Nephron (organoid): ENCODE measurements around the gene GPR135.

Source experiments
- H3K27ac Mint-ChIP-seq, 3 experiments: 2 replicates each; pipeline ENCODE4 v1.8.0; 2020; ENCODE audit warnings: mixed read lengths in 3 of 3, mild to moderate bottlenecking in 2 of 3, moderate library complexity in 1 of 3
- H3K27me3 Mint-ChIP-seq: 2 replicates; pipeline ENCODE4 v1.8.0; 2021; ENCODE audit warnings: low read depth, mild to moderate bottlenecking, moderate library complexity, mixed read lengths
- H3K36me3 Mint-ChIP-seq: 2 replicates; pipeline ENCODE4 v1.8.0; 2020; ENCODE audit warnings: low read depth, mixed read lengths
- H3K4me1 Mint-ChIP-seq: 2 replicates; pipeline ENCODE4 v1.8.0; 2020; ENCODE audit warnings: mixed read lengths
- H3K4me3 Mint-ChIP-seq, 3 experiments: 2 replicates each; pipeline ENCODE4 v1.8.0; 2020; ENCODE audit warnings: mild to moderate bottlenecking in 3 of 3, mixed read lengths in 3 of 3, moderate library complexity in 2 of 3
- H3K9me3 Mint-ChIP-seq: 2 replicates; pipeline ENCODE4 v1.8.0; 2020; ENCODE audit warnings: mixed read lengths
- TF ChIP-seq, protein P1 (sequence below), 3 experiments: fragments of 200-600 bp; sonication (generic); IDR thresholded peaks; one replicate each; pipeline ENCODE4 v1.5.0; 2021; ENCODE audit warnings: antibody characterized with exemption in 3 of 3; ENCODE audit not compliant: unreplicated experiment in 3 of 3

GPR135 gene, protein sequence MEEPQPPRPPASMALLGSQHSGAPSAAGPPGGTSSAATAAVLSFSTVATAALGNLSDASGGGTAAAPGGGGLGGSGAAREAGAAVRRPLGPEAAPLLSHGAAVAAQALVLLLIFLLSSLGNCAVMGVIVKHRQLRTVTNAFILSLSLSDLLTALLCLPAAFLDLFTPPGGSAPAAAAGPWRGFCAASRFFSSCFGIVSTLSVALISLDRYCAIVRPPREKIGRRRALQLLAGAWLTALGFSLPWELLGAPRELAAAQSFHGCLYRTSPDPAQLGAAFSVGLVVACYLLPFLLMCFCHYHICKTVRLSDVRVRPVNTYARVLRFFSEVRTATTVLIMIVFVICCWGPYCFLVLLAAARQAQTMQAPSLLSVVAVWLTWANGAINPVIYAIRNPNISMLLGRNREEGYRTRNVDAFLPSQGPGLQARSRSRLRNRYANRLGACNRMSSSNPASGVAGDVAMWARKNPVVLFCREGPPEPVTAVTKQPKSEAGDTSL

DNA sequence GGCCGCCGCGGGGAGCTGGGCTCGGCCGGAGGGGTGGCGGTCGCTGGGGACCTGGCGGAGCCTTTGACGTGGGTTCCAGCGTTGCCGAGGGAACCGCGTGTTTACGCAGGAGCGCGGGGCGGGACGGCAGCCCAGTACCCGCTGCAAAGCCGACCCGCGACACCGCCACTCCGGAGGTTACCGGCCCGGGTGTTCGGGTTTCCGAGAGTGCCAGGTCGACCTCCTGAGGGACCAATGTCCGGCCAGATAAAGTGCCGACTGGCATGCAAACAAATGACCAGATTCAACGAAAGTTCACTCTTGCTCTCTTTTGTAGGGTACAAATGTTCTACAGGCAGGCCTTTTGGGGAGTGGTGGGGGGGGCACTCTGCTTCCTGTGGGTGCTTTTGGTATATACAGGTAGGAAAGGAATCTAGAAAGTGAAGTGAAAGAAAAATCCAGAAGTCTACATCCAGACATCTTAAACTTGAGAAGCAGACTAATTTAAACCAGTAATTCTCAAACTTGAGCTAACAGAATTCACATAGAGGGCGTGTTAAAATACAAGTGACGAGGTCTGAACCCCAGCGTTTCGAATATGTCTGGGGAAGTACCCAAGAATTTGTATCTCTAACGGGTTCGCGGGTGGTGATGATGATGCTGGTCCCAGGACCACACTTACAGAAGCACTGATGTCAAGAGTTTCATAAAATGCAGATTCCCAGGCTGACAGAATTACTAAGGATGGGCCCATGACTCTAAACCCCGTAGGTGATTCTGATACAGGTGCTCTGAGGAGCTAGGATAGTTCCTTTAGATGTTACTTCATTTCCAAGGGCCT is at the start of gene GPR135:
GPR135 (minus strand) TSS at position 65 of the 820 bp plus-strand sequence. CDS start 154 bp downstream, outside the sequence.
- Mint-ChIP-seq H3K27me3 (peaks cover 6% of the 10 kb centered on the region), H3K9me3 (no peaks in the 10 kb centered on the region), H3K4me3 (peak within 1 kb of the TSS; percentile 87 to 92 (median 91)), H3K36me3 (peaks cover 9% of the 10 kb centered on the region), H3K4me1 (no peaks in the 10 kb centered on the region), H3K27ac (peak within 1 kb of the TSS in 2 of 3 experiments; percentile 62 to 71)
- TF ChIP-seq, protein P1, sequence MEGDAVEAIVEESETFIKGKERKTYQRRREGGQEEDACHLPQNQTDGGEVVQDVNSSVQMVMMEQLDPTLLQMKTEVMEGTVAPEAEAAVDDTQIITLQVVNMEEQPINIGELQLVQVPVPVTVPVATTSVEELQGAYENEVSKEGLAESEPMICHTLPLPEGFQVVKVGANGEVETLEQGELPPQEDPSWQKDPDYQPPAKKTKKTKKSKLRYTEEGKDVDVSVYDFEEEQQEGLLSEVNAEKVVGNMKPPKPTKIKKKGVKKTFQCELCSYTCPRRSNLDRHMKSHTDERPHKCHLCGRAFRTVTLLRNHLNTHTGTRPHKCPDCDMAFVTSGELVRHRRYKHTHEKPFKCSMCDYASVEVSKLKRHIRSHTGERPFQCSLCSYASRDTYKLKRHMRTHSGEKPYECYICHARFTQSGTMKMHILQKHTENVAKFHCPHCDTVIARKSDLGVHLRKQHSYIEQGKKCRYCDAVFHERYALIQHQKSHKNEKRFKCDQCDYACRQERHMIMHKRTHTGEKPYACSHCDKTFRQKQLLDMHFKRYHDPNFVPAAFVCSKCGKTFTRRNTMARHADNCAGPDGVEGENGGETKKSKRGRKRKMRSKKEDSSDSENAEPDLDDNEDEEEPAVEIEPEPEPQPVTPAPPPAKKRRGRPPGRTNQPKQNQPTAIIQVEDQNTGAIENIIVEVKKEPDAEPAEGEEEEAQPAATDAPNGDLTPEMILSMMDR (IDR thresholded peaks at IDR 0.05; ENCODE audit: unreplicated experiment in 3 of 3) = no peak

DNA sequence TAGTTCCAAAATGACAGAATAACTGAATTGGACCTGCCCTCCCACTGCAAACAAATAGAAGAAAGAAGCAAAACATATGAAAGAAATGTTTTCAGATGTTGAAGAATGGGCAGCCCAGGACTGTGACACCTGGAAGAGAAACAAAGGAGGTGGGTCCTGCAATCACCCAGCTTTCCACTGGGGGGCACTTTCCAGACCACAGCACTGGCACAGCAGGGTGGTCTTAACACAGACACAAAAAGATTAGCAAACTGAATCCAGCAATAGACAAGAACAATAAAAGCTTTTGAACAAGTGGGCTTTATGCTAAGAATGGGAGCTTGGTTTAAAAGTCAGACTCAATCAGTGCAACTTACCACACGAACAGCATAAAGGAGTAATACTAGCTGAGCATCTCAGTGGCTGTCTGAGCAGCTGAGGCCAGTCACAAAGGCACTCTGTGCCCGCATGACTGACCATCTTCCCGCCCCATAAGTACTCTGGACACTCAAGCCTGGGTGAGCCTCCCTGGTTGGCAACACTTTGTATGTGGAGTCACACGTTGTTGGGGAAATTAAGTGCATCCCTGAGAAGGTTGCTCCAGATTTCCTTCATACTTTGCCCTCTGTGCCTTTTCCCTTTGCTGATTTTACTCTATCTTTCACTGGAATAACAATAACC is 46.9 kb upstream of the GPR135 start:
- no peaks in the 10 kb centered on the region for H3K36me3 Mint-ChIP-seq
- no peaks in the 10 kb centered on the region for H3K27me3 Mint-ChIP-seq
- H3K9me3 Mint-ChIP-seq = peaks cover 12% of the 10 kb centered on the region
- peaks cover 14% of the 10 kb centered on the region for H3K4me1 Mint-ChIP-seq
- TF ChIP-seq, protein P1 (IDR thresholded peaks at IDR 0.05; ENCODE audit: unreplicated experiment in 3 of 3) = peak; percentile 46 to 57 (median 50)
- no peak overlapping the region for H3K27ac Mint-ChIP-seq
- H3K4me3 Mint-ChIP-seq = no peak overlapping the region

DNA sequence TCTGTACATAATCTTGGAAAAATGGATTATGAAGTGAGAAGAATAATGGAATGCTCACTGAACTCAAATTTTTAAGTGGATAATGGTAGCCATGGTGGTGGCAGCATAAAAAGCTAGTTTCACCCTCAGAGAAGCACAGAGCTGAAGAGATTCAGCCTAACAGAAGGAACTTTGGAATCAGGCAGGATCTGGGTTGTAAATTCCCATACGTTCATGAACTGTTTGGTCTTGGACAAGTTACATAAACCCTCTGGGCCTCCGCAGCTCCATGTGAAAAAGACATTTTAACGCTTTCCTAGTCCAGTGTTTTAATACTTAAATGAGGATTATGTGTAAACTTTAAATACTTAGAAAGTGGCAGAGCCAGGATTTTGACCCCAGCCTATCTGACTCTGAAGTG is 45.8 kb upstream of the GPR135 start:
- H3K27me3 Mint-ChIP-seq = no peaks in the 10 kb centered on the region
- H3K36me3 Mint-ChIP-seq = no peaks in the 10 kb centered on the region
- H3K4me1 Mint-ChIP-seq = peaks cover 14% of the 10 kb centered on the region
- H3K9me3 Mint-ChIP-seq = peaks cover 12% of the 10 kb centered on the region
- H3K4me3 Mint-ChIP-seq = no peak overlapping the region
- TF ChIP-seq, protein P1 (IDR thresholded peaks at IDR 0.05; ENCODE audit: unreplicated experiment in 3 of 3) = no peak
- peak overlapping the region; percentile 50 to 77 (median 69) for H3K27ac Mint-ChIP-seq

DNA sequence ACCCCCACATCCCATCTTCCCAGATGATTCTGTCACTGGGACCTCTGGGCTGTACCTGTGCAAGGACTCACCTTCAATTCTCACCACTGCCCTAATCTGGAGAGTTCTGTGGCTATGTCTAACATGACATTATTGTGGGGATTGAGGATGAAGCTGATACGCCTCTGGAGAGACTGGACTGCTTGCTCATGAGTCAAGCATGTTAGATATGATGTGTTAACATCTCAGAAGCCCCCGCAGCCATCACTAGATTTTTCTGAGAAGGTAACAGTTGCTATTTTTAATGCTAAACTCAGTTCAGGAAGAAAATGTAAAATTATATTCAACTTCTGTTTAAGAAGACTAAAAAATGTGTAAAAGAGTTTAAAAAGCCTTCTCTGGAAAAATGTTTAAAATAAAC is 44.8 kb upstream of the GPR135 start:
- no peak overlapping the region for H3K4me3 Mint-ChIP-seq
- TF ChIP-seq, protein P1 (IDR thresholded peaks at IDR 0.05; ENCODE audit: unreplicated experiment in 3 of 3) = no peak
- peaks cover 14% of the 10 kb centered on the region for H3K4me1 Mint-ChIP-seq
- no peak overlapping the region for H3K27ac Mint-ChIP-seq
- no peaks in the 10 kb centered on the region for H3K27me3 Mint-ChIP-seq
- H3K9me3 Mint-ChIP-seq = peaks cover 12% of the 10 kb centered on the region
- H3K36me3 Mint-ChIP-seq = no peaks in the 10 kb centered on the region

DNA sequence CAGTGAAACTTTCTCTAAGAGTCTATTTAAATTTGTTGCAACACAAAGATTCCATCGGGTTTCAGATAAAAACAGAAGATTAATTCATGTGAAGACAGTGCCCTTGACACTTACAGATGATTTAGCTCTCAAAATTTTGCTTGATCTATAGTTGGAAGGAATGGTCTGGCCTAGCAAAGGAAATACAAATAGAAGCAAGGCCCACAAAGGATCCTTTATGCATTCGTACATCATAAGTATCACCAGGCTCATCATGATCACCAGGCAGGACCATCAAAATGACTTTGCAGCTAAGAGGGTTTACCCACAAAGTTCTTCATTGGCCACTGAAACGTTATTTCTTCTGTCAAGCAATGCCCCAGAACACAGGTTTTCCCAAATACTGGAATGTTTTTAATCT is 43.9 kb upstream of the GPR135 start:
- peaks cover 2% of the 10 kb centered on the region for H3K36me3 Mint-ChIP-seq
- H3K4me1 Mint-ChIP-seq = peaks cover 14% of the 10 kb centered on the region
- peaks cover 6% of the 10 kb centered on the region for H3K9me3 Mint-ChIP-seq
- TF ChIP-seq, protein P1 (IDR thresholded peaks at IDR 0.05; ENCODE audit: unreplicated experiment in 3 of 3) = no peak
- no peak overlapping the region for H3K4me3 Mint-ChIP-seq
- no peak overlapping the region for H3K27ac Mint-ChIP-seq
- H3K27me3 Mint-ChIP-seq = no peaks in the 10 kb centered on the region
